Calu3 (cell line): ENCODE measurements around the gene EXOSC5. TPM values are rescaled to one million over a fixed set of nuclear protein-coding genes. Genes with fewer than 3 reads are reported as not detected.
A peak's percentile ranks its signal among the peaks of the same experiment; 100 is the strongest.

ENCODE experiments used
- BruUV-seq: library from RNA; stranded (reverse); fragments of 400-500 nt; replicated peaks from 2 replicates; lab custom pipeline; 2021; lab: Mats Ljungman, UMichigan
- CTCF ChIA-PET: fragments of 300-600 bp; sonication (Branson Sonifier 250); formaldehyde crosslinking; loops from one replicate; lab custom pipeline; 2022; ENCODE audit warnings: antibody characterized with exemption; lab: Charles Lee
- DNase-seq: peaks from one replicate; pipeline ENCODE4 v3.0.0; 2022
- H3K27ac Mint-ChIP-seq: one replicate; pipeline ENCODE4 v1.8.0; 2022; ENCODE audit warnings: mixed read lengths; ENCODE audit not compliant: unreplicated experiment
- H3K27me3 Mint-ChIP-seq: one replicate; pipeline ENCODE4 v1.8.0; 2022; ENCODE audit warnings: mixed read lengths; ENCODE audit not compliant: unreplicated experiment
- H3K36me3 Mint-ChIP-seq: one replicate; pipeline ENCODE4 v1.8.0; 2022; ENCODE audit warnings: mild to moderate bottlenecking, moderate library complexity, mixed read lengths; ENCODE audit not compliant: insufficient read depth, unreplicated experiment
- H3K4me1 Mint-ChIP-seq: one replicate; pipeline ENCODE4 v1.8.0; 2022; ENCODE audit warnings: mild to moderate bottlenecking, low read depth, mixed read lengths; ENCODE audit not compliant: unreplicated experiment
- H3K4me3 Mint-ChIP-seq: one replicate; pipeline ENCODE4 v1.8.0; 2022; ENCODE audit warnings: mild to moderate bottlenecking, low read depth, moderate library complexity, mixed read lengths; ENCODE audit not compliant: unreplicated experiment
- H3K9me3 Mint-ChIP-seq: one replicate; pipeline ENCODE4 v1.8.0; 2022; ENCODE audit warnings: low read depth, mixed read lengths; ENCODE audit not compliant: unreplicated experiment
- CTCF ChIP-seq: fragments of 200-600 bp; IDR thresholded peaks from one replicate; pipeline ENCODE4 v1.8.0; 2022; ENCODE audit warnings: antibody characterized with exemption; ENCODE audit not compliant: unreplicated experiment
- intact Hi-C: fragments of 100-400 bp; cut with micrococcal nuclease; formaldehyde crosslinking; loops from one replicate; pipeline ENCODE4 v1.10.0; 2022; ENCODE audit not compliant: unreplicated experiment
- total RNA-seq: library from RNA; stranded (reverse); gene quantifications from 2 replicates; pipeline ENCODE4 v1.2.3, GENCODE V29; 2022

Gene EXOSC5
- total RNA-seq, 1 experiment from 2014 or later = 44.7 TPM

GRCh38 chr19:41376998-41377365 is 20.2 kb downstream of the EXOSC5 start:
- no peak for DNase-seq

GRCh38 chr19:41376241-41376997 is 20.7 kb downstream of the EXOSC5 start, which contains the start of gene TMEM91:
Gene TMEM91 (plus strand): TSS chr19:41376533. CDS start chr19:41378310, 1,777 bp downstream.
- CTCF ChIA-PET = interaction anchor here (0.7 to 0.9 kb wide), 2 partner anchors 9 to 24 kb away, joined by 3 to 5 read pairs; no protein-coding TSS in a partner anchor
- intact Hi-C loops = no loop called here
- peaks cover 16% of the 10 kb centered on the region for H3K36me3 Mint-ChIP-seq

More at GRCh38 chr19:41376998-41377365, 20.2 kb downstream of the EXOSC5 start:
- Mint-ChIP-seq H3K27me3 (no peaks in the 10 kb centered on the region), H3K4me3 (peak overlapping the region; percentile 69), H3K9me3 (no peaks in the 10 kb centered on the region), H3K4me1 (peaks cover 22% of the 10 kb centered on the region), H3K36me3 (peaks cover 16% of the 10 kb centered on the region), H3K27ac (peak overlapping the region; percentile 11)
- intact Hi-C loops = no loop called here
- BruUV-seq = no TSS peak
- TF ChIP-seq CTCF = no peak
- CTCF ChIA-PET = interaction anchor here (0.9 kb wide), 1 partner anchor 9 kb away, joined by 5 read pairs; no protein-coding TSS in a partner anchor

GRCh38 chr19:41373993-41374392 is 23.2 kb downstream of the EXOSC5 start:
- CTCF ChIA-PET = no interaction called here
- no peaks in the 10 kb centered on the region for H3K27me3 Mint-ChIP-seq
- H3K9me3 Mint-ChIP-seq = no peaks in the 10 kb centered on the region
- peaks cover 16% of the 10 kb centered on the region for H3K36me3 Mint-ChIP-seq
- BruUV-seq = no TSS peak
- no peak for TF ChIP-seq CTCF
- H3K27ac Mint-ChIP-seq = no peak overlapping the region
- no peak for DNase-seq
- H3K4me1 Mint-ChIP-seq = peaks cover 22% of the 10 kb centered on the region
- intact Hi-C loops = no loop called here
- H3K4me3 Mint-ChIP-seq = no peak overlapping the region

More at GRCh38 chr19:41376241-41376997, 20.7 kb downstream of the EXOSC5 start, which contains the start of gene TMEM91:
- peaks cover 22% of the 10 kb centered on the region for H3K4me1 Mint-ChIP-seq
- peak within 1 kb of the TSS; percentile 69 for H3K4me3 Mint-ChIP-seq
- peak within 1 kb of the TSS; percentile 76 for H3K27ac Mint-ChIP-seq
- H3K9me3 Mint-ChIP-seq = no peaks in the 10 kb centered on the region
- H3K27me3 Mint-ChIP-seq = no peaks in the 10 kb centered on the region
- DNase-seq = peak; percentile 47
- no TSS peak for BruUV-seq
- no peak for TF ChIP-seq CTCF

GRCh38 chr19:41372501-41372900 is 24.7 kb downstream of the EXOSC5 start:
- TF ChIP-seq CTCF = no peak
- no TSS peak for BruUV-seq
- DNase-seq = no peak
- no peaks in the 10 kb centered on the region for H3K9me3 Mint-ChIP-seq
- no peak overlapping the region for H3K4me3 Mint-ChIP-seq
- intact Hi-C loops = no loop called here
- H3K27ac Mint-ChIP-seq = no peak overlapping the region
- no peaks in the 10 kb centered on the region for H3K27me3 Mint-ChIP-seq
- H3K36me3 Mint-ChIP-seq = peaks cover 20% of the 10 kb centered on the region
- H3K4me1 Mint-ChIP-seq = peaks cover 30% of the 10 kb centered on the region
- CTCF ChIA-PET = interaction anchor here (0.6 kb wide), 2 partner anchors 467 to 1320 kb away, joined by 3 to 4 read pairs; no protein-coding TSS in a partner anchor
